Omental fat pad (tissue), 4 donors: Measurements from ENCODE around the gene SEMA3G. TPM values are rescaled to one million over a fixed set of nuclear protein-coding genes. Genes with fewer than 3 reads are reported as not detected.

Experiments
- ATAC-seq: fragments of 150-250 bp; one replicate; pipeline ENCODE4 v1.9.1; 2016; ENCODE audit warnings: mild to moderate bottlenecking, moderate library complexity; ENCODE audit not compliant: low FRiP score
- DNase-seq: peaks from one replicate; pipeline ENCODE4 v3.0.0-alpha.2; 2019; ENCODE audit warnings: low spot score
- CTCF ChIP-seq, 3 donors: fragments of 450-650 bp; IDR thresholded peaks; one replicate each; pipeline ENCODE4 v1.5.1; 2016 to 2017; ENCODE audit warnings: antibody characterized with exemption in 3 of 3, mild to moderate bottlenecking in 3 of 3, moderate library complexity in 2 of 3
- total RNA-seq, 4 donors: library from RNA; depleted of rRNA; stranded (reverse); fragments of >200 nt; gene quantifications; one replicate each; pipeline ENCODE4 v1.1.0, GENCODE V29; 2016

SEMA3G gene
- total RNA-seq, 4 donors from 2014 or later: 21.3 to 200 (median 131) TPM

GRCh38 chr3:52405601-52406110, 39.2 kb downstream of the SEMA3G start:
- no peak for ATAC-seq
- DNase-seq: no peak
- no peak for TF ChIP-seq CTCF (IDR thresholded peaks at IDR 0.05)

GRCh38 chr3:52405066-52405465, 39.8 kb downstream of the SEMA3G start:
- DNase-seq (no peak), ATAC-seq (no peak)
- TF ChIP-seq CTCF (IDR thresholded peaks at IDR 0.05): no peak

- TF ChIP-seq CTCF (IDR thresholded peaks at IDR 0.05): no peak
- no peak for DNase-seq
- no peak for ATAC-seq
These were observed 40.5 kb downstream of the SEMA3G start for GRCh38 chr3:52404391-52404790.

GRCh38 chr3:52403955-52404354, 40.9 kb downstream of the SEMA3G start:
- DNase-seq (no peak), ATAC-seq (no peak)
- TF ChIP-seq CTCF (IDR thresholded peaks at IDR 0.05): no peak

GRCh38 chr3:52403271-52403841, 41.5 kb downstream of the SEMA3G start:
- ATAC-seq (no peak), DNase-seq (no peak)
- no peak for TF ChIP-seq CTCF (IDR thresholded peaks at IDR 0.05)

GRCh38 chr3:52402706-52403270, 42.1 kb downstream of the SEMA3G start:
- TF ChIP-seq CTCF (IDR thresholded peaks at IDR 0.05): no peak

GRCh38 chr3:52402101-52402521, 42.8 kb downstream of the SEMA3G start:
- DNase-seq: no peak
- no peak for ATAC-seq
- no peak for TF ChIP-seq CTCF (IDR thresholded peaks at IDR 0.05)

More at GRCh38 chr3:52402706-52403270, 42.1 kb downstream of the SEMA3G start:
- DNase-seq: no peak
- ATAC-seq: no peak
